Measurements from ENCODE around the gene UNC5A. TPM values are rescaled to one million over a fixed set of nuclear protein-coding genes. Genes with fewer than 3 reads are reported as not detected.

Gene UNC5A
- total and polyA plus RNA-seq, 4 donors: not detected

DNA sequence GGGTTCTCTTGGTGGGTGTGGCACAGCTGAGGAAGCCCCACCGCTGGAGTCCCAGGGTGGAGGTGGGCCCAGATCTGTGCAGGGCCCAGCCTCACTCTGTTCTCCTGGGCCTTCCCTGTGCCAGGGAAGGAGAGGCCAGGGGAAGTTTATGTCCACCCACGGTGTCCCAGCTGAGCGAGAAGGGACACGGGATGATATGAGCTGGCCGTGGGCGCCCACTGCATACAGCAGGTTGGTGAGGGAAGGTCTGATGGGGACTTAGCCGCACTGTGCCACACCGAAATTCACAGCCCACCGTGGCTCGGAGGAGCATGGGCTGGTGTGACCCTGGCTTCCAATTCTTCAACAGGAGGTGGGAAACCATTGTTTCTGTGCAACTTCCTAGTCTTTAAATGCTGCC is 33.9 kb downstream of the UNC5A start:
- 73 to 76% methylated on average over 10 of the region's 10 CpGs for WGBS, 2 donors
- ATAC-seq (ENCODE audit: low FRiP score): no peak
- no peaks in the 10 kb centered on the region for H3K27me3 ChIP-seq (ENCODE audit: control insufficient read depth in 1 of 2, insufficient read depth in 2 of 2, low read length in 1 of 2)

DNA sequence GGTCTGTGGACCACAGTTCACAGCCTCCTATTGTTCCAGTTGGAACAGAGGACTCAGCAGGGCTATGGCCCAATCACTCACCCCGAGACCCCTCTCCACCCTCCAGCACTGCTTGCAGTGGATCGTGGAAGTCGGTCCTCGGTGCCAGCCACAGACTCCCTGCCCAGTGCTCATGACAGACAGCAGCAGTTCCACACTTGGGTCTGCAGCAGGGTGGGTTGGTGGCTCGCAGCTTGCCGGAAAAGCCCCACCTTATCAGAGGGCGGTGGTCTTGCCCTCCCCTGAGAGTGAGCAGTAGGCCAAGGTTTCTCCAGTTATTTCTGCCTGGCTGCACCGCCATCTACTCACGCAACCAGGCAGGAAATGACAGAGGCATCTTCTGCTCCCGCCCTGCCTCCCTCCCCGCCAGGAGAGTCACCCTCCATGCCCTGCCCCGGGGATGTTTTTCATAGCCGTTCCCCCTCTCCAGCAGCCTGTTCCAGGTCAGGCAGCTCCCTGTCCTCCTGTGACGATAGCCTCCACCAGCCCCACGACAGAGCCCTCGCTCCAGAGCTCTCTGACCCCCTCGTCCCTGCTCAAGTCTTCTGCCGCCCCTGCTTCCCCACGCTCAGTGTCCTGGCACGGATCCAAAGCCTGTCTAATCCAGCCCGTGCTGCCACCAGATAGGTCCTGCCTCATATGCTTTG is 34.5 kb downstream of the UNC5A start:
- ATAC-seq (ENCODE audit: low FRiP score) (no peak), DNase-seq (no peak)
- Histone ChIP-seq H3K27ac (ENCODE audit: low read depth in 1 of 2, low read length in 2 of 2) (no peak overlapping the region), H3K4me3 (ENCODE audit: low read length in 2 of 2) (no peak overlapping the region), H3K27me3 (ENCODE audit: control insufficient read depth in 1 of 2, insufficient read depth in 2 of 2, low read length in 1 of 2) (no peaks in the 10 kb centered on the region), H3K36me3 (ENCODE audit: control insufficient read depth in 1 of 2, insufficient read depth in 2 of 2, low read length in 1 of 2) (no peaks in the 10 kb centered on the region), H3K9me3 (ENCODE audit: control insufficient read depth, low read length) (no peaks in the 10 kb centered on the region), H3K4me1 (ENCODE audit: control insufficient read depth in 1 of 2, insufficient read depth in 2 of 2, low read length in 2 of 2) (no peaks in the 10 kb centered on the region)
- WGBS, 2 donors: 53 to 55% methylated on average over 21 of the region's 21 CpGs
- intact Hi-C loops (cut with DNase I): no loop called here

More for the DNA sequence above, 33.9 kb downstream of the UNC5A start:
- H3K4me1 ChIP-seq (ENCODE audit: control insufficient read depth in 1 of 2, insufficient read depth in 2 of 2, low read length in 2 of 2): no peaks in the 10 kb centered on the region
- DNase-seq: no peak
- no peak overlapping the region for H3K4me3 ChIP-seq (ENCODE audit: low read length in 2 of 2)
- H3K27ac ChIP-seq (ENCODE audit: low read depth in 1 of 2, low read length in 2 of 2): no peak overlapping the region
- no peaks in the 10 kb centered on the region for H3K9me3 ChIP-seq (ENCODE audit: control insufficient read depth, low read length)
- intact Hi-C loops (cut with DNase I): no loop called here
- H3K36me3 ChIP-seq (ENCODE audit: control insufficient read depth in 1 of 2, insufficient read depth in 2 of 2, low read length in 1 of 2): no peaks in the 10 kb centered on the region

DNA sequence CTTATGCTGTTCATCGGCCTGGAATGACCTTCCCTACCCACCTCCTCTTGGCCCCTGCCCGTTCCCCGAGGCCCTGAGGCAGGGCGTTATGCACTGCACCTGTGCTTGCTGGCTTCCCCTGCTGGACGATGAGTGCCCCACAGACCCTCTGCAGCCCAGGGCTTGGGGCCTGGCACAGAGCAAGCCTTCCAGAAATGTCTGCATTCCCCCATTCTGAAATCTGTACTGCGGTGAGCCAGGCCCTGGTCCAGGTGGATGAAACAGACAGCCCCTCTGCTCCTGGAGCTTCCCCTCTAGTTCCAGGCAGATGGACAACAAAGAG is 35.0 kb downstream of the UNC5A start:
- H3K27ac ChIP-seq (ENCODE audit: low read depth in 1 of 2, low read length in 2 of 2): no peak overlapping the region
- H3K27me3 ChIP-seq (ENCODE audit: control insufficient read depth in 1 of 2, insufficient read depth in 2 of 2, low read length in 1 of 2): no peaks in the 10 kb centered on the region
- no peaks in the 10 kb centered on the region for H3K4me1 ChIP-seq (ENCODE audit: control insufficient read depth in 1 of 2, insufficient read depth in 2 of 2, low read length in 2 of 2)
- WGBS, 2 donors: 53 to 66% methylated on average over 6 of the region's 6 CpGs
- ATAC-seq (ENCODE audit: low FRiP score) (no peak), DNase-seq (no peak)
- no peaks in the 10 kb centered on the region for H3K36me3 ChIP-seq (ENCODE audit: control insufficient read depth in 1 of 2, insufficient read depth in 2 of 2, low read length in 1 of 2)
- intact Hi-C loops (cut with DNase I): no loop called here
- H3K9me3 ChIP-seq (ENCODE audit: control insufficient read depth, low read length): no peaks in the 10 kb centered on the region
- no peak overlapping the region for H3K4me3 ChIP-seq (ENCODE audit: low read length in 2 of 2)

- no peak overlapping the region for H3K4me3 ChIP-seq (ENCODE audit: low read length in 2 of 2)
- ATAC-seq (ENCODE audit: low FRiP score): no peak
- DNase-seq: no peak
- intact Hi-C loops (cut with DNase I): no loop called here
- H3K27ac ChIP-seq (ENCODE audit: low read depth in 1 of 2, low read length in 2 of 2): no peak overlapping the region
- no peaks in the 10 kb centered on the region for H3K9me3 ChIP-seq (ENCODE audit: control insufficient read depth, low read length)
- 37 to 42% methylated on average over 24 of the region's 24 CpGs for WGBS, 2 donors
- H3K4me1 ChIP-seq (ENCODE audit: control insufficient read depth in 1 of 2, insufficient read depth in 2 of 2, low read length in 2 of 2): no peaks in the 10 kb centered on the region
- no peaks in the 10 kb centered on the region for H3K27me3 ChIP-seq (ENCODE audit: control insufficient read depth in 1 of 2, insufficient read depth in 2 of 2, low read length in 1 of 2)
- no peaks in the 10 kb centered on the region for H3K36me3 ChIP-seq (ENCODE audit: control insufficient read depth in 1 of 2, insufficient read depth in 2 of 2, low read length in 1 of 2)
Observed at GRCh38 chr5:176846335-176847140, 36.2 kb downstream of the UNC5A start.

GRCh38 chr5:176847148-176847547 is 36.8 kb downstream of the UNC5A start:
- Histone ChIP-seq H3K27ac (ENCODE audit: low read depth in 1 of 2, low read length in 2 of 2) (no peak overlapping the region), H3K27me3 (ENCODE audit: control insufficient read depth in 1 of 2, insufficient read depth in 2 of 2, low read length in 1 of 2) (no peaks in the 10 kb centered on the region), H3K4me1 (ENCODE audit: control insufficient read depth in 1 of 2, insufficient read depth in 2 of 2, low read length in 2 of 2) (no peaks in the 10 kb centered on the region), H3K9me3 (ENCODE audit: control insufficient read depth, low read length) (no peaks in the 10 kb centered on the region), H3K36me3 (ENCODE audit: control insufficient read depth in 1 of 2, insufficient read depth in 2 of 2, low read length in 1 of 2) (no peaks in the 10 kb centered on the region), H3K4me3 (ENCODE audit: low read length in 2 of 2) (no peak overlapping the region)
- ATAC-seq (ENCODE audit: low FRiP score) (no peak), DNase-seq (no peak)
- 44 to 45% methylated on average over 18 of the region's 18 CpGs for WGBS, 2 donors
- intact Hi-C loops (cut with DNase I): no loop called here

- Histone ChIP-seq H3K4me3 (ENCODE audit: low read length in 2 of 2) (no peak overlapping the region), H3K4me1 (ENCODE audit: control insufficient read depth in 1 of 2, insufficient read depth in 2 of 2, low read length in 2 of 2) (no peaks in the 10 kb centered on the region), H3K27ac (ENCODE audit: low read depth in 1 of 2, low read length in 2 of 2) (no peak overlapping the region), H3K27me3 (ENCODE audit: control insufficient read depth in 1 of 2, insufficient read depth in 2 of 2, low read length in 1 of 2) (no peaks in the 10 kb centered on the region), H3K9me3 (ENCODE audit: control insufficient read depth, low read length) (no peaks in the 10 kb centered on the region), H3K36me3 (ENCODE audit: control insufficient read depth in 1 of 2, insufficient read depth in 2 of 2, low read length in 1 of 2) (no peaks in the 10 kb centered on the region)
- DNase-seq (no peak), ATAC-seq (ENCODE audit: low FRiP score) (no peak)
- 80 to 81% methylated on average over 13 of the region's 13 CpGs for WGBS, 2 donors
- intact Hi-C loops (cut with DNase I): no loop called here
Observed at GRCh38 chr5:176847726-176848290, 37.4 kb downstream of the UNC5A start.

GRCh38 chr5:176848651-176849050 is 38.3 kb downstream of the UNC5A start:
- WGBS, 2 donors: 81 to 84% methylated on average over 13 of the region's 13 CpGs
- Histone ChIP-seq H3K27me3 (ENCODE audit: control insufficient read depth in 1 of 2, insufficient read depth in 2 of 2, low read length in 1 of 2) (no peaks in the 10 kb centered on the region), H3K4me1 (ENCODE audit: control insufficient read depth in 1 of 2, insufficient read depth in 2 of 2, low read length in 2 of 2) (no peaks in the 10 kb centered on the region), H3K27ac (ENCODE audit: low read depth in 1 of 2, low read length in 2 of 2) (no peak overlapping the region), H3K9me3 (ENCODE audit: control insufficient read depth, low read length) (no peaks in the 10 kb centered on the region), H3K4me3 (ENCODE audit: low read length in 2 of 2) (no peak overlapping the region), H3K36me3 (ENCODE audit: control insufficient read depth in 1 of 2, insufficient read depth in 2 of 2, low read length in 1 of 2) (no peaks in the 10 kb centered on the region)
- intact Hi-C loops (cut with DNase I): no loop called here
- ATAC-seq (ENCODE audit: low FRiP score) (no peak), DNase-seq (no peak)

DNA sequence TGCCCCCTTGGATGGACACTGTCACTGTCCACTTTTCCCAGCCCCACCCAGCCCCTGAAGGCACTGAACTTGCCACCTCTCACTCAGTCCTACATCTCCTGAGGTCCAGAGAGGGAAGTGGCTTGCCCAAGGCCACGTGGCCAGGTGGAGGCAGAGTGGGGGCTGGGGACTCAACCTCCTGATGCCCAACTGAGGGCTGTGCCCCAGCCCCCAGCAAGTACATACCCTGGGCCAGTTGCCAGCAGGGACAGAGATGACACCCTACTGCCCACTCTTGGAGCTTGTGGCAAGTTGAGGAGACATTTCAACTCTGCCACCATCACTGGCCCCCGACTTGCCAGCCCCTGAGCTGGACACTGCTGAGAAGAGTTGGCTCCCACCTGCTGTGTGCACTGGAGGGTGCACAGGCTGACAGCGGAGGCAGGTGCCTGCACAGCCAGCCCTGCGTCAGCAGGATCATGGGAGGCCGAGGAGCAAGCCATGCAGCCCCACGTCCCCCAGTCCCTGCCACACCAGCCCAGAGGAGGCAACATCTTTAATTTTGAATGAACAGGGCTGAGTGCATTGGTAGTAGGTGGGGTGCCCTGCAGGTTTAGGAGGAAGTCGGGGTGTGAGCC is 39.4 kb downstream of the UNC5A start:
- Histone ChIP-seq H3K9me3 (ENCODE audit: control insufficient read depth, low read length) (no peaks in the 10 kb centered on the region), H3K27me3 (ENCODE audit: control insufficient read depth in 1 of 2, insufficient read depth in 2 of 2, low read length in 1 of 2) (no peaks in the 10 kb centered on the region), H3K27ac (ENCODE audit: low read depth in 1 of 2, low read length in 2 of 2) (no peak overlapping the region), H3K36me3 (ENCODE audit: control insufficient read depth in 1 of 2, insufficient read depth in 2 of 2, low read length in 1 of 2) (no peaks in the 10 kb centered on the region), H3K4me3 (ENCODE audit: low read length in 2 of 2) (no peak overlapping the region), H3K4me1 (ENCODE audit: control insufficient read depth in 1 of 2, insufficient read depth in 2 of 2, low read length in 2 of 2) (no peaks in the 10 kb centered on the region)
- intact Hi-C loops (cut with DNase I): no loop called here
- no peak for ATAC-seq (ENCODE audit: low FRiP score)
- no peak for DNase-seq
- 75 to 76% methylated on average over 7 of the region's 7 CpGs for WGBS, 2 donors

All from aorta (tissue), 5 donors.